Effector memory CD4-positive, alpha-beta T cell (primary cell): ENCODE data around the gene MAS1L.

Source experiments
- DNase-seq, 3 donors: peaks; one replicate each; pipeline ENCODE4 v3.0.0-alpha.2; 2020
- H3K27ac ChIP-seq: 2 replicates; pipeline ENCODE4 v1.7.0; 2013; ENCODE audit warnings: mild to moderate bottlenecking, low read length, moderate library complexity; ENCODE audit not compliant: insufficient read depth, poor library complexity, severe bottlenecking
- H3K27me3 ChIP-seq: replicated peaks from 2 replicates; pipeline ENCODE4 v1.7.0; 2013; ENCODE audit warnings: mild to moderate bottlenecking, low read length; ENCODE audit not compliant: insufficient read depth, control insufficient read depth, poor library complexity, severe bottlenecking
- H3K36me3 ChIP-seq: 2 replicates; pipeline ENCODE4 v1.7.0; 2013; ENCODE audit warnings: mild to moderate bottlenecking, low read length, moderate library complexity; ENCODE audit not compliant: control insufficient read depth, insufficient read depth
- H3K4me1 ChIP-seq: 2 replicates; pipeline ENCODE4 v1.7.0; 2013; ENCODE audit warnings: low read length, mild to moderate bottlenecking; ENCODE audit not compliant: control insufficient read depth, insufficient read depth, poor library complexity, severe bottlenecking
- H3K4me3 ChIP-seq: 2 replicates; pipeline ENCODE4 v1.7.0; 2013; ENCODE audit warnings: low read length, low read depth, mild to moderate bottlenecking; ENCODE audit not compliant: insufficient read depth, poor library complexity, severe bottlenecking
- H3K9me3 ChIP-seq: 2 replicates; pipeline ENCODE4 v1.7.0; 2013; ENCODE audit warnings: mild to moderate bottlenecking, low read length, moderate library complexity; ENCODE audit not compliant: control insufficient read depth

MAS1L gene

GRCh38 chr6:29489286-29489685, 1.5 kb upstream of the MAS1L start:
- Histone ChIP-seq H3K4me1 (no peaks in the 10 kb centered on the region), H3K9me3 (no peaks in the 10 kb centered on the region), H3K27me3 (no peaks in the 10 kb centered on the region), H3K4me3 (no peak overlapping the region), H3K27ac (no peak overlapping the region), H3K36me3 (no peaks in the 10 kb centered on the region)
- no peak for DNase-seq

- Histone ChIP-seq H3K4me1 (no peaks in the 10 kb centered on the region), H3K36me3 (no peaks in the 10 kb centered on the region), H3K27me3 (no peaks in the 10 kb centered on the region), H3K9me3 (no peaks in the 10 kb centered on the region), H3K4me3 (no peak overlapping the region), H3K27ac (no peak overlapping the region)
- DNase-seq, result no peak
Measured at GRCh38 chr6:29488874-29489273, 1.1 kb upstream of the MAS1L start.

- no peak overlapping the region for H3K27ac ChIP-seq
- no peaks in the 10 kb centered on the region for H3K9me3 ChIP-seq
- no peak for DNase-seq
- H3K36me3 ChIP-seq, result no peaks in the 10 kb centered on the region
- no peaks in the 10 kb centered on the region for H3K27me3 ChIP-seq
- H3K4me3 ChIP-seq, result no peak overlapping the region
- H3K4me1 ChIP-seq, result no peaks in the 10 kb centered on the region
Measured at GRCh38 chr6:29487131-29487530, 625 bp downstream of the MAS1L start.

- Histone ChIP-seq H3K9me3 (no peaks in the 10 kb centered on the region), H3K27me3 (no peaks in the 10 kb centered on the region), H3K27ac (no peak overlapping the region), H3K4me1 (no peaks in the 10 kb centered on the region), H3K36me3 (no peaks in the 10 kb centered on the region), H3K4me3 (no peak overlapping the region)
- DNase-seq, result no peak
Measured at GRCh38 chr6:29486577-29486976, 1.2 kb downstream of the MAS1L start.

DNA sequence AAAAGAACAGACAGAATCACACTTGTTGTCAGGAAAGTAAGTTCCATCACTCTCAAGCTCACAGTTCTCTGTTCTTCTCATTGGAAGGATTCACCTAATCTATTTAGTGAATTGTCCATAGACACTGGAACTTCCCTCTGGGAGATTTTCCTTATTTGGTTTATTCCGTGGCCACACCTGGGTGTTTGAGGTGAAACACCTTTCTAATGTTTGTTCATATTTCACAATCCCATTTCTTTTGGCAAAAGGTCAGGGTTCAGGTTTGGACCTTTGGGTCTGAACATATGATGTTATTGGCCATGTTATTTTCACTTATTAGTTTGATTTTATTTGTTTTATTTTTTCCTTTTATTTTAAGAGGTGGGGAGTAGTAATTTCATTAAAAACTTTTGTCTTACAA, 4.0 kb downstream of the MAS1L start:
- H3K9me3 ChIP-seq, result no peaks in the 10 kb centered on the region
- DNase-seq, result no peak
- H3K4me1 ChIP-seq, result no peaks in the 10 kb centered on the region
- H3K4me3 ChIP-seq, result no peak overlapping the region
- H3K27me3 ChIP-seq, result no peaks in the 10 kb centered on the region
- H3K27ac ChIP-seq, result no peak overlapping the region
- H3K36me3 ChIP-seq, result no peaks in the 10 kb centered on the region

GRCh38 chr6:29483186-29483585, 4.6 kb downstream of the MAS1L start:
- no peaks in the 10 kb centered on the region for H3K9me3 ChIP-seq
- no peaks in the 10 kb centered on the region for H3K36me3 ChIP-seq
- H3K27me3 ChIP-seq, result no peaks in the 10 kb centered on the region
- H3K4me1 ChIP-seq, result no peaks in the 10 kb centered on the region
- H3K27ac ChIP-seq, result no peak overlapping the region
- H3K4me3 ChIP-seq, result no peak overlapping the region
- no peak for DNase-seq

DNA sequence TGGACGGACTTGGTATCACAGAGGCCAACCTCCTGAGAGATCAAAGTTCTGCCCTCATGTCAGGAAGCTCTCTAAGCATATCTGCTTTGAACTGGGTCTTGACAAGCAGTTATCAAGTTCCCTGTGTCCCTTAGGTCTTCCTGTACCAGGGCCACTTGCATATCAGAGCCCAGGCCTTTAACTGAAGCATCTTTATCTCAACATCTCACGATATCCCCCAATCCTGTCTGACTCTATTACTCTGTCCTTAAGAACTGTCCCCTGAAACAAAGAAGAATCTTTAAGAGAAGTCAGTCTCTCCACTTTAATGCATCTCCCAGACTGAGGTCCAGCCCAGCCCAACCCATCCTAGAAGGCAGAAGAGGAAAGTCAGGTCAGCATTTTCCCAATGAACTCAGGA, 8.2 kb downstream of the MAS1L start:
- no peaks in the 10 kb centered on the region for H3K27me3 ChIP-seq
- H3K9me3 ChIP-seq, result no peaks in the 10 kb centered on the region
- DNase-seq, result no peak
- no peak overlapping the region for H3K27ac ChIP-seq
- H3K4me3 ChIP-seq, result no peak overlapping the region
- H3K4me1 ChIP-seq, result no peaks in the 10 kb centered on the region
- no peaks in the 10 kb centered on the region for H3K36me3 ChIP-seq

- H3K27me3 ChIP-seq, result no peaks in the 10 kb centered on the region
- DNase-seq, result no peak
- H3K9me3 ChIP-seq, result no peaks in the 10 kb centered on the region
- H3K36me3 ChIP-seq, result no peaks in the 10 kb centered on the region
- no peak overlapping the region for H3K4me3 ChIP-seq
- no peaks in the 10 kb centered on the region for H3K4me1 ChIP-seq
- no peak overlapping the region for H3K27ac ChIP-seq
Measured at GRCh38 chr6:29478740-29479139, 9.0 kb downstream of the MAS1L start.

DNA sequence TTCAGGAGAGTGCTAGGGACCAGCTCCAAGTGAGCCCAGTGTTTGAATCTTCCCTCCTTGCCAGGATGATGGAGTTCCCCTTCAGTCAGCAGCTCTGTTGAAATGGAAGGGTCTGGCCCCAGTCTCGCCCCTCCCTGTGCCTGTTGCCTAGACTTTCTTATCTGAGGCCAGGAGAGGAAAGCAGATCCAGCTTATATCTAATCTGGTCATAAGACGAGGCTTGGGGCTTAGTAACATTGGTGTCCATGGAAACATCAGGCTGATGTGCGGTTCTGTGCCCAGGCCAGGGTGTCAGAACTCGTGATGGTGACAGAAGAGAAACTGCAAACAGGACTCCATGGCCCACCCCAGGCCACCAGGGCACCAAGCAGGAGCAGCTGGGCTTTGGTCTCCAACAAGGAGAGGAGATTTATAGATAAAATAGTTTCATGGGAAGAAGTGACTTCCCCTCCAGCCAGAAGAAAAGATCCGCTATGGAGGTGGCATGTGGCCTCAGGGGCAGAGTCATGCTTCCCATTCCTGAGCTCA, 9.8 kb downstream of the MAS1L start:
- Histone ChIP-seq H3K9me3 (no peaks in the 10 kb centered on the region), H3K4me1 (no peaks in the 10 kb centered on the region), H3K36me3 (no peaks in the 10 kb centered on the region), H3K27me3 (no peaks in the 10 kb centered on the region), H3K4me3 (no peak overlapping the region), H3K27ac (no peak overlapping the region)
- DNase-seq, result no peak

DNA sequence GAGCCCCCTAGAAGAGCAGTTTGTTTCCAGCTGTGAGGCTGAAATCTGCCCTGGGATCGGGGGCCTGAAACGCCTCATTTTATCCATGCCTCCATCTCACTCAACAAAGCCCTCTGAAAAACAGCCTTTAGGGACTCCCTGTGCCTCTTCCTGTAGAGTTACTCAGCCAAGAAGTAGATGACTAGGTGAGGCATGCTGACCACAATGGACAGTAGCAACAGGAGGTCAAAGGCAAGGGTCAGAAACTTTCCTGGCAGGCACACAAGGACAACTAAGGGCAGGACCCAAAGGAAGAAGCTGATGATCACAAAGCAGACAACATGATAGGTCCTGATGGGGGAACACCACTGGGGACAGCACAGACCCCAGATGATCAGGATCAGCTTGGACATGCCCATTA, 12.8 kb downstream of the MAS1L start:
- H3K36me3 ChIP-seq, result no peaks in the 10 kb centered on the region
- DNase-seq, result no peak
- H3K27ac ChIP-seq, result no peak overlapping the region
- peaks cover 2% of the 10 kb centered on the region for H3K27me3 ChIP-seq
- H3K4me3 ChIP-seq, result no peak overlapping the region
- H3K4me1 ChIP-seq, result no peaks in the 10 kb centered on the region
- no peaks in the 10 kb centered on the region for H3K9me3 ChIP-seq

GRCh38 chr6:29466241-29466640, 21.5 kb downstream of the MAS1L start:
- DNase-seq, result no peak
- Histone ChIP-seq H3K4me1 (no peaks in the 10 kb centered on the region), H3K27ac (no peak overlapping the region), H3K27me3 (peaks cover 3% of the 10 kb centered on the region), H3K4me3 (no peak overlapping the region), H3K36me3 (no peaks in the 10 kb centered on the region), H3K9me3 (no peaks in the 10 kb centered on the region)
